UCSD-AML1 (cell line): ENCODE measurements around the gene IGF1.
"Not testable (repeated sequence)": the region's sequence is repeated elsewhere in the genome, so short reads cannot be mapped to it uniquely, and the experiment has no call there.

ENCODE experiments used
- DNase-seq: peaks from one replicate; lab custom pipeline; 2025; ENCODE audit not compliant: unreplicated experiment; lab: John Stamatoyannopoulos, UW

IGF1 gene

GRCh38 chr12:102390068-102390467 is 90.3 kb downstream of the IGF1 start:
- no peak for DNase-seq

GRCh38 chr12:102388469-102388868 is 91.9 kb downstream of the IGF1 start:
- DNase-seq = no peak

GRCh38 chr12:102385343-102385742 is 95.0 kb downstream of the IGF1 start:
- DNase-seq = no peak

GRCh38 chr12:102379346-102380162 is 100.8 kb downstream of the IGF1 start:
- DNase-seq = no peak

- no peak for DNase-seq
Measured at GRCh38 chr12:102376781-102377180, 103.6 kb downstream of the IGF1 start.

- DNase-seq = no peak
Measured at GRCh38 chr12:102376181-102376747, 104.1 kb downstream of the IGF1 start.

- DNase-seq = no peak
Measured at GRCh38 chr12:102374190-102374589, 106.2 kb downstream of the IGF1 start.

- DNase-seq = no peak
Measured at GRCh38 chr12:102372087-102372486, 108.3 kb downstream of the IGF1 start.

GRCh38 chr12:102371165-102371564 is 109.2 kb downstream of the IGF1 start:
- no peak for DNase-seq

GRCh38 chr12:102369876-102370275 is 110.5 kb downstream of the IGF1 start:
- no peak for DNase-seq

- DNase-seq = no peak
Measured at GRCh38 chr12:102365365-102365764, 115.0 kb downstream of the IGF1 start.

- no peak for DNase-seq
Measured at GRCh38 chr12:102364709-102365108, 115.7 kb downstream of the IGF1 start.

GRCh38 chr12:102356690-102357089 is 123.7 kb downstream of the IGF1 start:
- DNase-seq = no peak

GRCh38 chr12:102354281-102354680 is 126.1 kb downstream of the IGF1 start:
- DNase-seq = not testable (repeated sequence)

- no peak for DNase-seq
Measured at GRCh38 chr12:102351322-102351721, 129.0 kb downstream of the IGF1 start.

GRCh38 chr12:102350070-102350469 is 130.3 kb downstream of the IGF1 start:
- DNase-seq = no peak

- DNase-seq = no peak
Measured at GRCh38 chr12:102349079-102349478, 131.3 kb downstream of the IGF1 start.

- DNase-seq = no peak
Measured at GRCh38 chr12:102347811-102348210, 132.6 kb downstream of the IGF1 start.
